Mesendoderm (in vitro differentiated cells): ENCODE results near the gene DAB2.

Experiments
- DNase-seq: peaks from one replicate; pipeline ENCODE4 v3.0.0; 2013
- H2AK5ac ChIP-seq: 2 replicates; pipeline ENCODE4 v1.6.1; 2013; ENCODE audit warnings: low read length, inconsistent platforms
- H2BK120ac ChIP-seq: 2 replicates; pipeline ENCODE4 v1.6.1; 2013; ENCODE audit warnings: low read depth, mild to moderate bottlenecking, low read length, moderate library complexity, mixed read lengths
- H2BK15ac ChIP-seq: replicated peaks from 2 replicates; pipeline ENCODE4 v1.6.1; 2013; ENCODE audit warnings: low read depth, mild to moderate bottlenecking, moderate library complexity
- H2BK5ac ChIP-seq: 2 replicates; pipeline ENCODE4 v1.6.1; 2013; ENCODE audit warnings: low read length, inconsistent platforms
- H3K18ac ChIP-seq: 2 replicates; pipeline ENCODE4 v1.6.1; 2013; ENCODE audit warnings: mild to moderate bottlenecking, low read length, mixed read lengths
- H3K23ac ChIP-seq: one replicate; pipeline ENCODE4 v1.6.1; 2013; ENCODE audit warnings: low read length
- H3K27ac ChIP-seq: 2 replicates; pipeline ENCODE4 v1.5.1; 2013; ENCODE audit warnings: low read depth, mild to moderate bottlenecking, inconsistent platforms, low read length, moderate library complexity
- H3K27me3 ChIP-seq: 2 replicates; pipeline ENCODE4 v1.6.1; 2013; ENCODE audit warnings: low read length, control low read depth, mild to moderate bottlenecking, inconsistent platforms; ENCODE audit not compliant: insufficient read depth, poor library complexity
- H3K36me3 ChIP-seq: 2 replicates; pipeline ENCODE4 v1.6.1; 2013; ENCODE audit warnings: low read length, inconsistent platforms; ENCODE audit not compliant: control insufficient read depth, insufficient read depth
- H3K4ac ChIP-seq: one replicate; pipeline ENCODE4 v1.6.1; 2013; ENCODE audit warnings: low read depth, mild to moderate bottlenecking, low read length, moderate library complexity
- H3K4me1 ChIP-seq: 2 replicates; pipeline ENCODE4 v1.6.1; 2013; ENCODE audit warnings: low read depth, low read length, inconsistent platforms; ENCODE audit not compliant: control insufficient read depth
- H3K4me2 ChIP-seq: 2 replicates; pipeline ENCODE4 v1.6.1; 2013; ENCODE audit warnings: low read length
- H3K4me3 ChIP-seq: 2 replicates; pipeline ENCODE4 v1.5.1; 2013; ENCODE audit warnings: mild to moderate bottlenecking, low read length
- H3K56ac ChIP-seq: one replicate; pipeline ENCODE4 v1.6.1; 2013; ENCODE audit warnings: low read length
- H3K79me1 ChIP-seq: 2 replicates; pipeline ENCODE4 v1.6.1; 2013; ENCODE audit warnings: low read length, inconsistent platforms
- H3K79me2 ChIP-seq: 2 replicates; pipeline ENCODE4 v1.6.1; 2013; ENCODE audit warnings: mild to moderate bottlenecking, low read length; ENCODE audit not compliant: control insufficient read depth, insufficient read depth
- H3K9ac ChIP-seq: 2 replicates; pipeline ENCODE4 v1.6.1; 2013; ENCODE audit warnings: low read length, inconsistent platforms
- H4K5ac ChIP-seq: one replicate; pipeline ENCODE4 v1.6.1; 2013; ENCODE audit warnings: low read length
- H4K8ac ChIP-seq: one replicate; pipeline ENCODE4 v1.6.1; 2013; ENCODE audit warnings: low read depth, mild to moderate bottlenecking, control low read depth, low read length, moderate library complexity
- WGBS: extraction: QIAGEN DNeasy Blood & Tissue Kit; methylation state at CpG from one replicate; pipeline ENCODE4 v1.1.7; 2013; ENCODE audit warnings: low lambda C conversion rate, missing lambda C conversion rate; ENCODE audit not compliant: insufficient coverage; ENCODE audit errors: extremely low coverage; 5-methylcytosine and 5-hydroxymethylcytosine counted together

DAB2 gene

GRCh38 chr5:39430461-39430860 lies 5.7 kb upstream of the DAB2 start:
- Histone ChIP-seq H3K18ac (no peak overlapping the region), H2BK15ac (no peak overlapping the region), H3K56ac (no peak overlapping the region), H3K4ac (no peak overlapping the region), H2BK5ac (no peak overlapping the region), H3K79me2 (no peaks in the 10 kb centered on the region), H4K5ac (no peak overlapping the region), H3K27me3 (no peaks in the 10 kb centered on the region), H3K4me2 (no peak overlapping the region), H3K23ac (no peak overlapping the region), H2BK120ac (no peak overlapping the region), H3K79me1 (no peaks in the 10 kb centered on the region), H2AK5ac (no peak overlapping the region), H3K27ac (no peak overlapping the region), H3K4me1 (peaks cover 2% of the 10 kb centered on the region), H3K9ac (no peak overlapping the region), H4K8ac (no peak overlapping the region), H3K4me3 (no peak overlapping the region), H3K36me3 (no peaks in the 10 kb centered on the region)
- WGBS = no CpG with 5 or more reads among the region's 2 CpGs
- DNase-seq = no peak

GRCh38 chr5:39428640-39429039 lies 3.9 kb upstream of the DAB2 start:
- WGBS = no CpG with 5 or more reads among the region's 4 CpGs
- no peaks in the 10 kb centered on the region for H3K79me2 ChIP-seq

GRCh38 chr5:39427633-39428032 lies 2.9 kb upstream of the DAB2 start:
- Histone ChIP-seq H2AK5ac (no peak overlapping the region), H3K18ac (no peak overlapping the region), H3K4me1 (peaks cover 2% of the 10 kb centered on the region), H4K5ac (no peak overlapping the region), H3K9ac (no peak overlapping the region), H3K36me3 (no peaks in the 10 kb centered on the region), H3K27ac (no peak overlapping the region), H3K56ac (no peak overlapping the region), H2BK120ac (no peak overlapping the region), H3K4me3 (no peak overlapping the region), H3K79me2 (no peaks in the 10 kb centered on the region), H2BK15ac (no peak overlapping the region), H4K8ac (no peak overlapping the region), H3K4ac (no peak overlapping the region), H3K23ac (no peak overlapping the region), H3K4me2 (no peak overlapping the region), H2BK5ac (no peak overlapping the region), H3K27me3 (no peaks in the 10 kb centered on the region), H3K79me1 (no peaks in the 10 kb centered on the region)
- DNase-seq = no peak

More at GRCh38 chr5:39428640-39429039, 3.9 kb upstream of the DAB2 start:
- Histone ChIP-seq H4K5ac (no peak overlapping the region), H3K56ac (no peak overlapping the region), H3K36me3 (no peaks in the 10 kb centered on the region), H4K8ac (no peak overlapping the region), H2BK120ac (no peak overlapping the region), H3K23ac (no peak overlapping the region), H3K9ac (no peak overlapping the region), H3K27ac (no peak overlapping the region), H3K4me3 (no peak overlapping the region), H3K4me2 (no peak overlapping the region), H2BK5ac (no peak overlapping the region), H2AK5ac (no peak overlapping the region), H3K18ac (no peak overlapping the region), H2BK15ac (no peak overlapping the region), H3K4ac (no peak overlapping the region), H3K27me3 (no peaks in the 10 kb centered on the region), H3K4me1 (peaks cover 2% of the 10 kb centered on the region), H3K79me1 (no peaks in the 10 kb centered on the region)
- DNase-seq = no peak

GRCh38 chr5:39427229-39427628 lies 2.4 kb upstream of the DAB2 start:
- no peak overlapping the region for H3K4me2 ChIP-seq
- H4K5ac ChIP-seq = no peak overlapping the region
- no peak overlapping the region for H2BK120ac ChIP-seq
- H3K23ac ChIP-seq = no peak overlapping the region
- no peak overlapping the region for H3K4me3 ChIP-seq
- no CpG with 5 or more reads among the region's 3 CpGs for WGBS
- H2BK5ac ChIP-seq = no peak overlapping the region
- H3K36me3 ChIP-seq = no peaks in the 10 kb centered on the region
- no peaks in the 10 kb centered on the region for H3K27me3 ChIP-seq
- no peak overlapping the region for H3K4ac ChIP-seq
- H3K79me2 ChIP-seq = no peaks in the 10 kb centered on the region
- H4K8ac ChIP-seq = no peak overlapping the region
- H2BK15ac ChIP-seq = no peak overlapping the region
- H3K9ac ChIP-seq = no peak overlapping the region
- no peak overlapping the region for H3K56ac ChIP-seq
- no peak overlapping the region for H2AK5ac ChIP-seq
- H3K79me1 ChIP-seq = no peaks in the 10 kb centered on the region
- no peak for DNase-seq
- H3K18ac ChIP-seq = no peak overlapping the region
- no peak overlapping the region for H3K27ac ChIP-seq
- peaks cover 2% of the 10 kb centered on the region for H3K4me1 ChIP-seq

- no CpG with 5 or more reads among the region's 3 CpGs for WGBS
Measured at GRCh38 chr5:39426746-39427105, 1.9 kb upstream of the DAB2 start.

GRCh38 chr5:39426051-39426745 lies 1.4 kb upstream of the DAB2 start:
- Histone ChIP-seq H2AK5ac (no peak overlapping the region), H2BK15ac (no peak overlapping the region), H4K8ac (no peak overlapping the region), H2BK120ac (no peak overlapping the region), H3K4me2 (no peak overlapping the region), H3K4me1 (peaks cover 4% of the 10 kb centered on the region), H3K36me3 (no peaks in the 10 kb centered on the region), H3K9ac (no peak overlapping the region), H3K4me3 (no peak overlapping the region), H3K79me1 (no peaks in the 10 kb centered on the region), H3K18ac (peak overlapping the region; percentile 41), H3K27ac (no peak overlapping the region), H4K5ac (no peak overlapping the region), H3K27me3 (no peaks in the 10 kb centered on the region), H3K23ac (no peak overlapping the region), H3K4ac (no peak overlapping the region), H3K56ac (no peak overlapping the region), H3K79me2 (no peaks in the 10 kb centered on the region), H2BK5ac (no peak overlapping the region)
- WGBS = no CpG with 5 or more reads among the region's 7 CpGs
- no peak for DNase-seq

More at GRCh38 chr5:39426746-39427105, 1.9 kb upstream of the DAB2 start:
- peaks cover 2% of the 10 kb centered on the region for H3K4me1 ChIP-seq
- H2BK5ac ChIP-seq = no peak overlapping the region
- no peak overlapping the region for H2AK5ac ChIP-seq
- H3K79me2 ChIP-seq = no peaks in the 10 kb centered on the region
- H3K9ac ChIP-seq = no peak overlapping the region
- H3K4me3 ChIP-seq = no peak overlapping the region
- no peak overlapping the region for H2BK120ac ChIP-seq
- H3K27me3 ChIP-seq = no peaks in the 10 kb centered on the region
- H4K5ac ChIP-seq = no peak overlapping the region
- no peak overlapping the region for H4K8ac ChIP-seq
- H3K18ac ChIP-seq = no peak overlapping the region
- no peak for DNase-seq
- no peak overlapping the region for H3K56ac ChIP-seq
- H3K23ac ChIP-seq = no peak overlapping the region
- no peak overlapping the region for H3K4me2 ChIP-seq
- H3K4ac ChIP-seq = no peak overlapping the region
- H3K27ac ChIP-seq = no peak overlapping the region
- H3K36me3 ChIP-seq = no peaks in the 10 kb centered on the region
- H3K79me1 ChIP-seq = no peaks in the 10 kb centered on the region
- H2BK15ac ChIP-seq = no peak overlapping the region
